NCI-H2029 (cell line): Measurements from ENCODE around the gene FURIN.
A peak's percentile ranks its signal among the peaks of the same experiment; 100 is the strongest.
"Not testable (repeated sequence)": the region's sequence is repeated elsewhere in the genome, so short reads cannot be mapped to it uniquely, and the experiment has no call there.

Experiments
- DNase-seq: peaks from one replicate; lab custom pipeline; 2025; lab: John Stamatoyannopoulos, UW

Gene FURIN

GRCh38 chr15:90902040-90902839, 33.9 kb downstream of the FURIN start:
- peak; percentile 21 for DNase-seq

- DNase-seq = peak; percentile 37
Measured at GRCh38 chr15:90902840-90903732, 34.7 kb downstream of the FURIN start, which contains the start of gene MAN2A2. TSS of gene MAN2A2 (plus strand) at chr15:90903302. CDS start at chr15:90904208, 906 bp downstream.

GRCh38 chr15:90903733-90904536, 35.5 kb downstream of the FURIN start:
- DNase-seq = no peak

GRCh38 chr15:90904746-90905145, 36.4 kb downstream of the FURIN start:
- DNase-seq = no peak

GRCh38 chr15:90905306-90906180, 37.2 kb downstream of the FURIN start:
- no peak for DNase-seq

- no peak for DNase-seq
Measured at GRCh38 chr15:90906181-90906849, 37.9 kb downstream of the FURIN start.

- DNase-seq = no peak
Measured at GRCh38 chr15:90907051-90907660, 38.8 kb downstream of the FURIN start.

- no peak for DNase-seq
Measured at GRCh38 chr15:90907838-90908507, 39.6 kb downstream of the FURIN start.

- not testable (repeated sequence) for DNase-seq
Measured at GRCh38 chr15:90909449-90909848, 41.1 kb downstream of the FURIN start.

- DNase-seq = no peak
Measured at GRCh38 chr15:90909976-90910375, 41.6 kb downstream of the FURIN start.

- DNase-seq = no peak
Measured at GRCh38 chr15:90910441-90911301, 42.3 kb downstream of the FURIN start.

GRCh38 chr15:90911302-90911623, 42.9 kb downstream of the FURIN start:
- DNase-seq = no peak

GRCh38 chr15:90911906-90912769, 43.8 kb downstream of the FURIN start:
- DNase-seq = no peak

- DNase-seq = no peak
Measured at GRCh38 chr15:90912770-90913075, 44.3 kb downstream of the FURIN start.

- DNase-seq = no peak
Measured at GRCh38 chr15:90913398-90913944, 45.1 kb downstream of the FURIN start.

- no peak for DNase-seq
Measured at GRCh38 chr15:90914305-90915080, 46.1 kb downstream of the FURIN start.
